Endodermal cell (in vitro differentiated cells): ENCODE data around the gene SELL. TPM values are rescaled to one million over a fixed set of nuclear protein-coding genes. Genes with fewer than 3 reads are reported as not detected.
"Not testable (repeated sequence)": the region's sequence is repeated elsewhere in the genome, so short reads cannot be mapped to it uniquely, and the experiment has no call there.

ENCODE experiments used
- DNase-seq: peaks from one replicate; pipeline ENCODE4 v3.0.0-alpha.2; 2017
- H3K27ac ChIP-seq: 2 replicates; pipeline ENCODE4 v1.5.1; 2013; ENCODE audit warnings: mild to moderate bottlenecking, low read depth, low read length, moderate library complexity
- H3K27me3 ChIP-seq: 2 replicates; pipeline ENCODE4 v1.6.1; 2013; ENCODE audit warnings: mild to moderate bottlenecking, low read length, moderate library complexity; ENCODE audit not compliant: insufficient read depth, control insufficient read depth, poor library complexity, severe bottlenecking
- H3K36me3 ChIP-seq: 2 replicates; pipeline ENCODE4 v1.7.0; 2013; ENCODE audit warnings: mild to moderate bottlenecking, low read length, moderate library complexity; ENCODE audit not compliant: control insufficient read depth, insufficient read depth
- H3K4me1 ChIP-seq: one replicate; pipeline ENCODE4 v1.7.0; 2013; ENCODE audit warnings: low read length; ENCODE audit not compliant: control insufficient read depth, insufficient read depth
- H3K4me3 ChIP-seq: 2 replicates; pipeline ENCODE4 v1.5.1; 2013; ENCODE audit warnings: mild to moderate bottlenecking, low read length, moderate library complexity
- H3K9ac ChIP-seq: 2 replicates; pipeline ENCODE4 v1.6.1; 2013; ENCODE audit warnings: mild to moderate bottlenecking, low read length, moderate library complexity; ENCODE audit not compliant: poor library complexity, severe bottlenecking; ENCODE audit errors: extremely low read depth
- H3K9me3 ChIP-seq: 2 replicates; pipeline ENCODE4 v1.6.1; 2013; ENCODE audit warnings: mild to moderate bottlenecking, low read length, moderate library complexity; ENCODE audit not compliant: control insufficient read depth
- H3K27ac Mint-ChIP-seq: 2 replicates; pipeline ENCODE4 v1.8.0; 2020; ENCODE audit warnings: mixed read lengths
- H3K27me3 Mint-ChIP-seq: 2 replicates; pipeline ENCODE4 v1.8.0; 2021; ENCODE audit warnings: mild to moderate bottlenecking, mixed read lengths; ENCODE audit not compliant: insufficient read depth
- H3K36me3 Mint-ChIP-seq: 2 replicates; pipeline ENCODE4 v1.8.0; 2020; ENCODE audit warnings: low read depth, mixed read lengths
- H3K4me1 Mint-ChIP-seq: 2 replicates; pipeline ENCODE4 v1.8.0; 2020; ENCODE audit warnings: mixed read lengths
- H3K4me3 Mint-ChIP-seq: 2 replicates; pipeline ENCODE4 v1.8.0; 2020; ENCODE audit warnings: mild to moderate bottlenecking, moderate library complexity, mixed read lengths
- H3K9me3 Mint-ChIP-seq: 2 replicates; pipeline ENCODE4 v1.8.0; 2020; ENCODE audit warnings: mild to moderate bottlenecking, mixed read lengths
- CTCF ChIP-seq: fragments of 200-600 bp; sonication (generic); conservative IDR thresholded peaks from 2 replicates; pipeline ENCODE4 v1.5.0; 2021; ENCODE audit warnings: antibody characterized with exemption, mild to moderate bottlenecking
- WGBS, 2 experiments: methylation state at CpG; one replicate each; pipeline versions ENCODE4 v1.1.5 to v1.1.7; 2013; ENCODE audit warnings: missing lambda C conversion rate in 2 of 2, mixed read lengths in 1 of 2; ENCODE audit not compliant: insufficient coverage in 1 of 2, insufficient read length in 1 of 2; 5-methylcytosine and 5-hydroxymethylcytosine counted together
- total RNA-seq, 2 donors: library from RNA; stranded (reverse); fragmentation: NEBNext Ultra II Directional in 1 of 2; extraction: Animal tissue kit (Norgen Biotek cat#: 25700) in 1 of 2; gene quantifications; 2 replicates in 1 of 2; 3 replicates in 1 of 2; pipeline ENCODE4 v1.2.1, GENCODE V29; 2021

Gene SELL
- total RNA-seq, 2 donors from 2014 or later: 0.95 TPM; not detected in 1

- Histone ChIP-seq H3K9ac (no peak overlapping the region), H3K27me3 (no peaks in the 10 kb centered on the region), H3K36me3 (no peaks in the 10 kb centered on the region), H3K4me3 (no peak overlapping the region), H3K9me3 (peaks cover 17% of the 10 kb centered on the region), H3K4me1 (peaks cover 8% of the 10 kb centered on the region), H3K27ac (no peak overlapping the region)
- Mint-ChIP-seq H3K27me3 (peaks cover 23% of the 10 kb centered on the region), H3K36me3 (no peaks in the 10 kb centered on the region), H3K4me1 (peaks cover 25% of the 10 kb centered on the region), H3K4me3 (no peak overlapping the region), H3K9me3 (no peaks in the 10 kb centered on the region), H3K27ac (no peak overlapping the region)
- 88 to 91% methylated on average over 3 of the region's 3 CpGs for WGBS, 2 experiments
- TF ChIP-seq CTCF: no peak
- DNase-seq: no peak
These were observed 31.7 kb downstream of the SELL start for GRCh38 chr1:169679692-169680091.

- Mint-ChIP-seq H3K4me3 (no peak overlapping the region), H3K27me3 (peaks cover 13% of the 10 kb centered on the region), H3K4me1 (peaks cover 17% of the 10 kb centered on the region), H3K27ac (peak overlapping the region; percentile 18), H3K36me3 (no peaks in the 10 kb centered on the region), H3K9me3 (peaks cover 3% of the 10 kb centered on the region)
- H3K27me3 ChIP-seq: no peaks in the 10 kb centered on the region
- no peak for DNase-seq
- no peak overlapping the region for H3K9ac ChIP-seq
- H3K9me3 ChIP-seq: peaks cover 8% of the 10 kb centered on the region
- H3K4me3 ChIP-seq: no peak overlapping the region
- TF ChIP-seq CTCF: no peak
- no peak overlapping the region for H3K27ac ChIP-seq
- no peaks in the 10 kb centered on the region for H3K36me3 ChIP-seq
- peaks cover 5% of the 10 kb centered on the region for H3K4me1 ChIP-seq
- 69 to 74% methylated on average over 2 of the region's 2 CpGs for WGBS, 2 experiments
These were observed 35.4 kb downstream of the SELL start for GRCh38 chr1:169676001-169676400.

GRCh38 chr1:169670836-169671235 is 40.6 kb downstream of the SELL start:
- no peak for TF ChIP-seq CTCF
- no peaks in the 10 kb centered on the region for H3K27me3 ChIP-seq
- H3K36me3 Mint-ChIP-seq: no peaks in the 10 kb centered on the region
- H3K9me3 Mint-ChIP-seq: peaks cover 14% of the 10 kb centered on the region
- H3K27ac Mint-ChIP-seq: no peak overlapping the region
- H3K27me3 Mint-ChIP-seq: no peaks in the 10 kb centered on the region
- DNase-seq: no peak
- no peak overlapping the region for H3K4me3 Mint-ChIP-seq
- no peaks in the 10 kb centered on the region for H3K4me1 ChIP-seq
- H3K36me3 ChIP-seq: no peaks in the 10 kb centered on the region
- peaks cover 9% of the 10 kb centered on the region for H3K4me1 Mint-ChIP-seq
- no peak overlapping the region for H3K9ac ChIP-seq
- H3K27ac ChIP-seq: no peak overlapping the region
- peaks cover 8% of the 10 kb centered on the region for H3K9me3 ChIP-seq
- 74 to 76% methylated on average over 2 to 3 of the region's 3 CpGs for WGBS, 2 experiments
- H3K4me3 ChIP-seq: no peak overlapping the region

GRCh38 chr1:169670244-169670643 is 41.2 kb downstream of the SELL start:
- 100% methylated on average over 1 of the region's 3 CpGs; no CpG with 5 or more reads in 1 of the 2 experiments for WGBS, 2 experiments
- not testable (repeated sequence) for H3K27me3 ChIP-seq, H3K4me3 Mint-ChIP-seq, DNase-seq, H3K36me3 Mint-ChIP-seq, H3K4me1 ChIP-seq, H3K4me1 Mint-ChIP-seq, H3K36me3 ChIP-seq, H3K27ac Mint-ChIP-seq, H3K9ac ChIP-seq, H3K27me3 Mint-ChIP-seq, H3K27ac ChIP-seq, H3K4me3 ChIP-seq, H3K9me3 ChIP-seq
- peaks cover 14% of the 10 kb centered on the region for H3K9me3 Mint-ChIP-seq

GRCh38 chr1:169667699-169668596 is 43.5 kb downstream of the SELL start:
- H3K36me3 Mint-ChIP-seq, H3K4me1 Mint-ChIP-seq, H3K27ac ChIP-seq, H3K4me3 ChIP-seq, H3K27me3 Mint-ChIP-seq, H3K9ac ChIP-seq, H3K4me1 ChIP-seq, DNase-seq, H3K9me3 ChIP-seq, H3K36me3 ChIP-seq, H3K27ac Mint-ChIP-seq, H3K27me3 ChIP-seq, H3K4me3 Mint-ChIP-seq: not testable (repeated sequence)
- 86 to 88% methylated on average over 4 to 24 of the region's 28 CpGs for WGBS, 2 experiments
- peaks cover 11% of the 10 kb centered on the region for H3K9me3 Mint-ChIP-seq
